HG02973 (cell line): ENCODE data around the gene MYLK2.

Experiments
- ATAC-seq: cut with Tn5 transposase; IDR thresholded peaks from one replicate; pipeline ENCODE4 v1.9.1; 2021; ENCODE audit warnings: moderate library complexity; ENCODE audit not compliant: unreplicated experiment

The MYLK2 gene

GRCh38 chr20:31835554-31835953, 16.4 kb downstream of the MYLK2 start:
- no peak for ATAC-seq

- peak; percentile 57 for ATAC-seq
Measured at GRCh38 chr20:31835977-31836852, 17.1 kb downstream of the MYLK2 start.

- ATAC-seq, result no peak
Measured at GRCh38 chr20:31836853-31837608, 17.9 kb downstream of the MYLK2 start.

GRCh38 chr20:31837896-31838397, 18.8 kb downstream of the MYLK2 start:
- ATAC-seq, result no peak

GRCh38 chr20:31838646-31839292, 19.6 kb downstream of the MYLK2 start:
- ATAC-seq, result no peak

GRCh38 chr20:31839782-31840487, 20.8 kb downstream of the MYLK2 start:
- ATAC-seq, result no peak

- ATAC-seq, result no peak
Measured at GRCh38 chr20:31840906-31841816, 22.0 kb downstream of the MYLK2 start.

GRCh38 chr20:31841928-31842327, 22.8 kb downstream of the MYLK2 start:
- no peak for ATAC-seq

- no peak for ATAC-seq
Measured at GRCh38 chr20:31842471-31843157, 23.5 kb downstream of the MYLK2 start.

- ATAC-seq, result no peak
Measured at GRCh38 chr20:31843288-31843687, 24.1 kb downstream of the MYLK2 start.

GRCh38 chr20:31843881-31844280, 24.7 kb downstream of the MYLK2 start:
- no peak for ATAC-seq

GRCh38 chr20:31844737-31845299, 25.7 kb downstream of the MYLK2 start:
- ATAC-seq, result no peak

GRCh38 chr20:31845300-31845863, 26.2 kb downstream of the MYLK2 start, which contains the start of gene FOXS1:
TSS of gene FOXS1 (minus strand) at chr20:31845604. CDS start at chr20:31845542, 62 bp downstream.
- no peak for ATAC-seq

- no peak for ATAC-seq
Measured at GRCh38 chr20:31846793-31847138, 27.6 kb downstream of the MYLK2 start.

- ATAC-seq, result no peak
Measured at GRCh38 chr20:31848088-31848999, 29.2 kb downstream of the MYLK2 start.

- no peak for ATAC-seq
Measured at GRCh38 chr20:31849306-31849930, 30.3 kb downstream of the MYLK2 start.
